HG03175 (cell line): ENCODE results near the gene ARID5B.

Experiments
- ATAC-seq: cut with Tn5 transposase; IDR thresholded peaks from one replicate; pipeline ENCODE4 v1.9.1; 2021; ENCODE audit warnings: mild to moderate bottlenecking, moderate library complexity; ENCODE audit not compliant: unreplicated experiment

ARID5B gene

DNA sequence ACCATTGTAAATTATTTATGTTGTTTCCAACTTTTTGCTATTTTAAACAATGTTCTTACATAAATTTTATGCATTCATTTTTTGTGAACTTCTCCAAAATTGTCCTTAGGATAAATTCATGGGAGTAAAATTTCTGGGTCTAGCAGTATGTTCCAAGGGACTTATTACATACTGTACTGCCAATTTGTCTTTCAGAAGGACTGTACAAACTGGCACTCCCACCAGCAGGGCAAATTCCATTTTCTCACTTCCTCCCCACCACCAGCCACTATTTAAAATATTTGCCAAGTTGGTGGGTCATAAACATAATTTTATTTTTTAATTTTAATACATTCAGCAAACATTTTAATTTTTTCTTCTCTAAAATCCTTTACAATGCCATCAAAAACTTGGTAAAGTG lies 13.7 kb upstream of the ARID5B start:
- ATAC-seq, result no peak

DNA sequence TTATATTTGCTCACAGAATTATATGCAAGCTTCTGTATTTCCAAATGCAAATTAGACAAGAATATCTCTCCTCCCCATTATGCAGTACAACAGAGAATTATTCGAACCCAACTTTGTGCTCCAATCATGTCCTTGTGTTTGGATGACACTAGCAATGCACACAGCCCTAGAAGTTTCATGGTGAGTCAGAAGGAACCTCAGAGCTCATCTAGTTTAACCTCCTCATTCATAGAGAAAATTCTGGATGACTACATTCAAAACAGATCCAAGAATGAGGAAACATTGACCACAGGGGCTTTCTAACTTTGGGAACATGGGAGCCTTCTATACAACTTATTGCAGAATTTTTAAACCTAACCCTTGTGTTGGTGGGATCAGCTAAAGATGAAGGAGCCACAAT lies 12.8 kb upstream of the ARID5B start:
- ATAC-seq, result no peak

DNA sequence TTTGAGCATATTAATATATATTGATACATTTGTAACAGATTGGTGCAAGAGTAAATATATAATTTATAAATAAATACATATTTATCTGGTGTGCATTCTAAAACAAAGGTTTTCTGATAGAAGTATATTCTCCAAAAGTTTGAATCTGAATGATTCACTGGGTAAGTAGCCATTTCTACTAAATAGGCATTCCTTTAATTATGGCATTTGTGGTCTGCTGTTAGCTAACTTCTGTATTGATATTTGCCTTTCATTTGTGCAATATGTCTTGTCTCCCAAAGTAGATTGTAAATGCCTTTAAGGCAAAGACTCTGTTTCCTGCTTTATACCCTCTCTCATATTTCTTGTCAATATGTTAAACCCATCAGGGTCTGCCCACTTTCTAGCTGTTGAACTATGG lies 11.1 kb upstream of the ARID5B start:
- no peak for ATAC-seq

DNA sequence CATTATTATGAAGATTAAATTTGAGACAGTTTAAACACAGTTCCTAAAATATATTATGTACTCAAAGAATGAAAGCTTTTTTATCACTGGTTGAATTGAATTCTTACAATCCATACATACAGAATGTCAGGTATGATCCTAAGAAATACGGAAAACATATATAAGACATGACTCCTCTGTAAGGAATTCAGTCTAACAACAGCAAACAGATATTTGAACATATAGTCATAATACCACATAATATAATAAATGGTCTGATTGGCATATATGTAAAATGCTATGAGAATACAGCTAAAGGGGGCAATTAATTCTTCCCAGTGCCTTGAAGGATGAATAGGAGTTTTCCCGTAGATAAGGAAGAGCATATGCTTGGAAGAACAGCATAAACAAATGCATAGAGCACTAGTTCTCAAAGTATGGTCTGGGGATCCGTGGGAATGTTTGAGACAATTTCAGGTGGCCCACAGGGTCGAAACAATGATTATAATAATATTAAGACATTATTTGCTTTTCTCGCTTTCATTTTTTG lies 10.6 kb upstream of the ARID5B start:
- no peak for ATAC-seq

DNA sequence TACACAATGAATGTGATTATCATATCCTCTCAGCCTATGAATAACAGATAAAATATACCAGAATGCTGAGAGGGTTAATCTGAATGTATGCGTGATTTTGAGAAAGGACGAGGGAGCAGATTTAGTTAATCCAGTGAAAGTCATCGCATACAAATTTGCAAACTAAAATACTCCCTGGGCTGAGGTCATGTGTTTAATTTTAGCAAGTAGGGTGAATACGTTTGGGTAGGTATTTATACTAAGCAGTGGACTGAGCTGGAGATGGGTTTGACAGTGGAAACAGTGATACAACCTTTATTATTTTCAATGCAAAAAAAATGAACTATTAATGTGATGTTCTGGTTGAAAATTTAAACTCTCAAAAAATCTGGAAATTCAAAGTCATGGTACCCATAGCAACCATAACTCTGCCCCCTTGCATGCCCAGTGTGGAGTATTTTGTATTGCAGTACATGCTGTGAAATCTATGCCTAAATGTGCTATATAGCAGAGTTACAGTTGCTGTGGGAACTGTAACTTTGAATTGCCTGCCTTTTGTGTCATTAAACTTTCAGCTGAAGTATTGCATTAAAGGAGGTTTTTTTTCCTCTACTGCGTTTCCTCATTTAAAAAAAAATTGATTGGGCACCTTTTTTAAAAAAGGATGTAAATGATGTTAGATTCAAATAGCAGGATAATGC lies 9.5 kb upstream of the ARID5B start:
- no peak for ATAC-seq

DNA sequence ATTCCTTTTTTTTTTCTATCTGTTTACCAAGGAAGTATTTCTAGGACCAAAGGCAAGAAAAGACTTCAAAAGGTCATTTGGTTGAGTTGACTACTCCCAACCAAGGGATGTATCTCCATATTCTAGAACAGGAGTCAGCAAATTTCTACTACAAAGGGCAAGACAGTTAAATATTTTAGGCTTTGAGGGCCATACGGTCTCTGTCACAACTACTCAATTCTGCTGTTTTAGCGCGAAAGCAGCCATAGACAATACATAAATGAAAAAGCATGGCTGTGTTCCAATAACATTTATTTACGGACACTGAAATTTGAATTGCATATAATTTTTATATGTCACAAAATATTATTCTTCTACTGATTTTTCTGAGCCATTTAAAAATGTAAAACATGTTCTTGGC lies 8.5 kb upstream of the ARID5B start:
- no peak for ATAC-seq

DNA sequence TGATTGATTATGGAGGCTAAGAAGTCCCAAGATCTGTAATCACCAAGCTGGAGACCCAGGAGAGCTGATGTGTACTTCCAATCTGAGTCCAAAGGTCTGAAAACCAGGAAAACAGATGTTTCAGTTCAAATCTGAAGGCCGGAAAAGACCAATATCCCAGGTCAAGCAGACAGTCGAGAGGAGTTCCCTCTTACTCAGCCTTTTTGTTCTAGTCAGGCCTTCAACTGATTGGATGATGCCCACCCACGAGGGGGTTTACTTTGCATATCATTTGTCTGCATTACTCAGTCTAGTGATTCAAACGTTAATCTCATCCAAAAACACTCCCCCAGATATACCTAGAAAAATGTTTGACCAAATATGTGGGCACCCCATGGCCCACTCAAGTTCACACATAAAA lies 7.4 kb upstream of the ARID5B start:
- ATAC-seq, result no peak

DNA sequence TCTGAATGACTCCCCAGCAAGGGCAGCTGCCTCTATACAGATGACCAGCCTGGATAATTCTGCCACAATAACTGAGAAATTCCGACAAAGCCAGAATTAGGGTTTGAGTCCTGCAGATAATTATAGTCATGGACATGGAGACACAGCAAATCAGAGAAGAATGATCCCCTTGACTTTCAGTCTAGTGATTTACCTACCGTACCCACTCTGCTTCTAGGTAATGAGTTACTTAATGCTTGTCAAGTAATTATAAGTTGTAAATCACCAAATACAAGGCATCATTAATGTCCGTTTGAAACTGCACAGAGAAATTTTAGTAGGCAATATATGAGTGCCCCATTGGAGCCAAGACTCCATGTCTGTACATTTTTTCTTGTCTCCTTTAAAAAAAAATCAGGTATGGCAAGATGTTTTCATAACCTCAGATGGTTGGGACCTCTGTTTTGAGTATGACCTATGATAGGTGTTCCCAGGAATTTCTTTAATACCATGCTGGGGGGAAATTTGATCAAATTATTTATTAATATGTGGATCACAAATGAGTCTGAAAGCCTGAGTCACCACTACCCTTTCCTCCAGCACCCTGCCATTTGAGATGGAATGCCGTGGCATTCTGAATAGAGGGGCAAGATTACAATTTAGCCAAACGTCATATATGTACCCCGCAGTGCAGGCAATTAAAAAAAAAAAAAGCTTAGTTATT lies 5.5 kb upstream of the ARID5B start:
- ATAC-seq, result no peak

DNA sequence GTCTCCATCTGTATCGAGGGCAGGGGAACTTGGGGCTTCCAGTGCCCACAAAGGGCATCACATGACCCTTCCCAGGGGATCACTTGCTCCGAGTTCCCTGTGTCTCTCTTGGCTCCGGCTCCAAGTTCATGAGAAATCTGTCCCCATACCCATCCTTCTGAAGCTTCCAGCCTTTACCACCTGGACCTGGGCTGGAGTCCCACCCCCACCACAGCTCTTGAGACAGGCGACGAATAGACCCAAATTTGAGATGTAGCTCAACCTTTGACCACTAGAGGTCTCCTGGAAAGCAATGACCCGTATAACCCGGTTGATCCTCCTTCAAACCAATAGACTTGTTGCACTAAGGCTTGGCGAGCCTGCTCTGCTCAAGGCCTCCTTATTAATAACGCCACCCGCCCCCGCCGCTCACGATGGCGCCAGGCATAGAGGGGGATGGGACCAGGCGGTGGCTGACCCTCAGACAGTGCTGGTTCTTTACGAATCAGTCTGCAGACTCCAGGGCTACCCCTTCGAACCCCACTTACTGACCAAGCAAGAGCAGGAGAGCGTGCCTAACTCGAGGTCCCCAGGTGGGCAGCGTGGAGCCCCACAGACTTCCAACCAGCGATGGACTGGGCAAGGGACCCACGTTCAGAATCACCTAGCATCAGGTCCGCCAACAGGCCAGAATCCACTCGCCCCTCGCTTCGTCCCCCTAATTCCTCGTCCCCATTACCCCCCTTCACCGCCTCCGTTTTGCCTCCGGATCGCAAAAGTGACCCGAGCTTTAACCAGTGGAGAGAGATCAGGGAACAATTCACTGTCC lies 4.4 kb upstream of the ARID5B start:
- peak; percentile 74 for ATAC-seq

DNA sequence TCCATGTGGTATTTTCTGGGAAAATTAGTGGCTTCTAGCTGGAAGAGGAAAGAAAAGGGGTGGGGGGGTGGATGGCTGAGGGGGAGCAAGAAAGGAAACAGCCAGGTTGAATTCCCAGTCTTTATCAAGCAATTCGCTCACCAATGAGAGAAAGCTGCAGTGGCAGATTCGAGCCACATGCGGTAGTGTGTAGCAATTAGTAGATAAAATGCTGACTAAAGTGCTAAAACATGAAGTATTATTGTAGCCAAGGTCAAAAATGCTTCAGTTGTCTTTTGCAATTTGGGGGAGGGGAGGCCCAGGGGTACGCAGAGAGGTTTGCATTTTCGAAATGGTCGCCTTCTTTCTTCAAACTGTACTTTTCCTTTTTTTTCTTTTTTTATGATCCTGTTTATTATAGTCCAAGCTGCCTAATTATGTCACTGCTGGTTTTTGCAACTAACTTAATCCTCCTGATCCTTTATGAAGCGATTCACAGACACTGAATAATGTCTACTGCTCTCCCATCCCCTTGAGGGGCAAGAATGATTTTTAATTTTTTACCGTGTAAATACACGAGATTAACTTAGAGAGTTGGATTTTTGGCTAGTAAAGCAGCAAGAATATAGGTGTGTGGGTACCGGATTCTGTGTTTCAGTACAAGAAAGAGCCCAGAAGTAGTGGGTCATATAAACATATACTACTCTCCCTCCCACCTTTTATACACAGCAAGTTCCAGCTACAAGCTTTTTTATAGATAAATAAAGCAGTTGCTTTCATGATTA lies 3.6 kb upstream of the ARID5B start:
- ATAC-seq, result no peak

DNA sequence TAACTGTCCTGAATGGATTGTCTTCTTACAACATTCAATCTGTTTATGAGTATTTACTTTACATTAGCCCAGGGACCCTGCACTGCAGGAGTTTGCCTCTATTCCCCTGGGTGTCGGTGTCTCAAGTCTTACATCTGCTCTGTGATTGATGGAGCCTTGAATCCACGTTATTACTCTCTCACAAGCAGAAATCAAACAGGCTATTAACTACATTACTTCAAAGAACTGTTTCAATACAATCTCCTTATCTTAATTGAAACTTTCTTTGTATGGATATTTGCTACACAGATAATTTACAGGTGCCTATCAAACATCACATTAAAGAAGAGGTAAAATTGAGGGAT lies 3.1 kb upstream of the ARID5B start:
- no peak for ATAC-seq

DNA sequence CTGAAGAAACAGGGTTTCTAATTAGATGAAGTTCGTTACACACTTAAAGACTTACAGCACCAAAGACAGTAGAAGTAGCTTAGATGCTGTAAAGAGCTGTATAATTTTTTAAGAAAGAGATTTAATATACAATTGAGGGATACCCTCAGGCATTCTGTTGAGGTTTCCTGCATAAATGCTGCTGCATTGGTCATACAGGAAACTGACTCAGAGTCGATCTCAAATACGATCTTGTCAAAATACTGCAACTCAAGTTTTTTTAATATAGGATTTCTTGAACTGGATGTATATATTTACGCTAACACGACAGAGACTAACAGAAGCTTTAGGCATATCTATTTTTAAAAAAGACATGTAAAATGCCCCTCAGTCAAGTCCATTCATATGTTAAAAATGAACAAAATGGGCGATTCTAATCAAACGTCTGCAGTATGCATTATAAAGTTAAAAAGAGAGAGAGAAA lies 2.4 kb upstream of the ARID5B start:
- ATAC-seq, result no peak

DNA sequence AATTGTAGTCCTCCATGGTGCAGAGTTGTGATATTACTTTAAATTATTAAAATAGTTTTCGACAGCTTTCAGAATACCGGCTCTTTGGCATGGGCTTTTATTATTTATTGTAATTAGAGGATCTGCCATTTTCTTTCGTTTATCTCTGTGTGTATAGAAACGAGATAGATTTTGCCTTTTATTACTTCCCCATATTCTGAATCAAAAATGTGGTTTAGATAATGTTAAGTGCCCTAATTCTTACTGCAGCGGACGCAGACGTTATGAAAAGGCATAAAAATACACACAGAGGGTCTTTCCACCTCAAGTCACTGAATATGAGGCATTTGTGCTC lies 1.9 kb upstream of the ARID5B start:
- ATAC-seq, result no peak

DNA sequence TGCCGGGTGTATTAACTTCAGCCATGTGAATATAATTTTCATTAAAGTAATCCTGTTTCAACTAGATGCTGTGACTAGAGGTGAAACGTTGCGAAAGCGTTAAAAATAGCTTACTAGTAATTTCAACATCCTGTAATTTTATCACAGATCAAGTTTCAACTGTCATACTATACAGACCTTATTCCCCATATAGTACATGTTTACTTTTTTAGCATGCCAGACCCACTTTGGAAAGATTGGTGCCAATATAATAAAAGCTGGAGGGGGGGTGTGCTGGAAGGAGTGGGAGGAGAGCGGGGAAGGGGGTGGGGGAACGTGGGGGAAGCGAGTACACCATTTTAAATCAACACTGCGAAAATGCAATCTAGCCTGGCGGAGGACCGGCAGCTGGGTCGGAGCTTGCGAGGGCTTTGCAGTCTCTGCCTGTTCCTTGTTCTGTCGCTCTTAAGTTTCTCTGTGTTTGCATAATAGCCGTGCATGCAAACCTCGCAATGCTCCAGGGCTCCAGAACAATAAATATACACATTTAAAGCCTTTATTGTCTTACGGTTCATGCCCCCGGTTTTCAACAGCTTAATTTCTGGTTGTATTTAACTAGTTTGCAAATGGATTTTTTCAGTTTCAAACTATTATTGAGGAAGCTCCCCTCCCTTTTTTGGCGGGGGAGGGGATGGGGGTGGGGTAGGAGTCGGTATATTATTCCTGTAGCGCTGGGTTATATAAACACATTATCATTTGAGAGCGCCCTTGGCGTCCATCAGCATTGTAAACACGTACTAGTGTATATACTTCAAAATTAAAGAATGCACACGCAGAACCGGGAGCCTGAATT lies 1.3 kb upstream of the ARID5B start:
- peak; percentile 35 for ATAC-seq

DNA sequence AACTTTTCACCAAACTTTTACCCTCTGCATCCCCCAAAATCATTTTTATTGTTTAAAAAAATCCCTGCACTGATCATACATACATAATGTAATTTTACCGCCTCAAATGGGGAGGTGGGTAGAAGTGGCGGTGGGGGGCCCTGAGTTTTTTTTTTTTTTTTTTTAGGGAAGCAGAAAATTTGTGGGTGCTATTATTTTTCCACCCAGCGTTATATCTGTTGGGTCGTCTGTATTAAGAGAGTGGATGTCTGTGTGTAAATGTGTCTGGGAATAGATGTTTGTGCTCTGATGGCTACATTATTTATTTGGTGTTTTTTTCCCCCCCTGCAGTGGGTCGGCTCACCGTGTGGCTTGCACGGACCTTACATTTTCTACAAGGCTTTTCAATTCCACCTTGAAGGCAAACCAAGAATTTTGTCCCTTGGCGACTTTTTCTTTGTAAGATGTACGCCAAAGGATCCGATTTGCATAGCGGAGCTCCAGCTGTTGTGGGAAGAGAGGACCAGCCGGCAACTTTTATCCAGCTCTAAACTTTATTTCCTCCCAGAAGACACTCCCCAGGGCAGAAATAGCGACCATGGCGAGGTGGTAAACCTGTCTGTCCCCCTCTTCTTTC lies 438 bp downstream of the ARID5B start:
- ATAC-seq, result no peak

DNA sequence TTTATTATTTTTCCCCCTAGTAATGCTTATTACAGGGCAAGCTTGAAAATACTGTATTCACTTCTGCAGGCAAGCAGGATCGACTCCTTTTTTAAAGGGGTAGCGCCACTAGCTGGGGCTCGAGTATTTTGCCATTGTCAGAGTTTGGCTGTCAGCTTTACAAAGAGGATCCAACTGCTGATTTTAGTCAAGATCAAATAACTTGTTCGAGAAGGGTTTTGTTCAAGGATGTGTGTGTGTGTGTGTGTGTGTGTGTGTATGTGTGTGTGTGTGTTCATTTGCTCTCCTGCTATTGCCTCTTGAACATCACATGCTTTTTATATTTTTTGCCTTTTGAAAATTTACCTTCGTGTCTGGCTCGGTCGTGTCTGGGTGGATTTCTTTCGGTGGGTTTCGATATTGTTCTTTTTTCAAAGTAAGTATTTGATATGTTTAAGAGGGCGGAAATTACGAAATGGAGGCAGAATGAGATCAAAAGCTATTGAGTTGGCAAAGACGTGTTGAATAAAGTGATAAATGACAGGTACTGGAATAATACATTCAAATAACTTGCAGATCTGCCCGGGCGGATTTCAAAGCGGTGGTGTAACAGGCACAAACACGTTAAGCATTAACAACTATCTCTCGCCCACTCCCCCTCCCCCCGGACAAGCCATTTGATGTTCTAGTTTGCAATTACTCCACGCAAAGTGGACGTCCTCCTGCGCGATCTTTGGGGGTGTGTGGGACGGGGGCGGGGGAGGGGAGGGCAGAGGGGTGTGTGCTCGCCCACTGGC lies 1.1 kb downstream of the ARID5B start:
- ATAC-seq, result peak; percentile 16

DNA sequence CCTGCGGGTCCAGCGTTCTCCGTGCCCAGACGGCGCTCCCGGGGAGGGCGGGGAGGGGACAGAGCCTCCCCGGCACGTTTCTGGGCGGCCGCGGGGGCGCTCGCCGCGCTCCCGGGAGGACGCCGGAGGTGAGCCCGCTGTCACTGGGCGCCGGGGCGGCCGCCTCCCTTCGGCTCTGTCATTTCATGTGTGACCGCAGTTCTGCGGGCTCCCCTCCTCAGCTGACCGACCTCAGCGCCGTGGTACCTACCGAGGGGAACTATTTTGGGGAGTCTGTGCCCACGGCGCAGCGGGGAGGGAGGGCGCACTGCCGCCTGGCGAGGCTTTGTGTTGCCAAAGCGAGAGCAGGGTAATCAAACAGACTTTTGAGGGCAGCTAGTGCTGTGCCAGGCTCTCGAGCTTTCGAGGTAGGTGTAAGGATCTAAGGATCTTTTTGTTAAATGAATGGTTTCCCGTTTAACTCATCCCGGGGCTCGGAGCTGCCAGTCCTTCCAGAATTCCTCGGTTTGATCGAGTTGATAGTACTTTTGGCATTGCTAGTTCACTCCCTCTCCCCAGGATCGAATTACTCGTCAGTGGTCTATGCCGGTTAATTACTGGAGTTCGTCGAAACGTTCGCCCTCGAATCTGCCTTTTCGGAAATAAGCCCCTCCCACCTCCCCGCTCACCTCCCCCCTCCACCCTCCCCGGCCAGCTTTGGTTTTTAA lies 1.9 kb downstream of the ARID5B start:
- peak; percentile 48 for ATAC-seq

DNA sequence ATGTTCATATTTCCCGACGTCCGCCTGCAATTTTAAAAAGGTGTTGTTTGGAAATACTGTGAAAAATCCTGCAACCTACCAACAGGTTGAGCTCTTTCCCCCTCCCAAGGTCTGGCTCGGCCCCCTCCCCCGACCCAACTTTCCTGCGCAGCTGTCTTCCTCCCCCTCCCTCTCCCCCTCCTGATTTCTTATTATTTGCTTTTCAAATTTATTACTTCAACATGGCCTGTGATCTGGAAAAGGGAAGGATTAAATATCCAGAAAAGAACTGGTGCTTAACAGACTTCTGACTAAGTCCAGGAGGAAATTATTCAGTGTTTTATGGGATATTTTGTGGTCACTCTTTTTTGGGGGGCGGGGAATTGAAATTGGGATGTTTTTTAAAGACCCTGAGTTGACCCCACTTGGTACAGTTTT lies 2.4 kb downstream of the ARID5B start:
- ATAC-seq, result no peak
